Heart left ventricle (tissue), 16 donors: ENCODE data around the gene BCAR1. TPM values are rescaled to one million over a fixed set of nuclear protein-coding genes. Genes with fewer than 3 reads are reported as not detected.

ENCODE experiments used
- ATAC-seq, 4 donors: fragments of 200-7000 bp; cut with Tn5 transposase; one replicate each; pipeline ENCODE4 v1.9.1; 2020 to 2022; ENCODE audit warnings: moderate library complexity in 4 of 4, mild to moderate bottlenecking in 3 of 4, moderate number of reproducible peaks in 1 of 4
- DNase-seq, 5 donors: peaks; one replicate each; pipeline ENCODE4 v3.0.0-alpha.2; 2020
- H3K27ac ChIP-seq, 12 donors: fragments of 200-600 bp; sonication (generic) in 4 of 12; one replicate each; pipeline versions ENCODE4 v1.5.0 to v1.8.0; 2016 to 2022; ENCODE audit warnings: mild to moderate bottlenecking in 2 of 12
- H3K27me3 ChIP-seq, 9 donors: fragments of 200-600 bp; sonication (generic) in 2 of 9; one replicate each; pipeline versions ENCODE4 v1.5.1 to v1.8.0; 2016 to 2022; ENCODE audit warnings: mild to moderate bottlenecking in 3 of 9
- H3K36me3 ChIP-seq, 9 donors: fragments of 200-600 bp; sonication (generic) in 2 of 9; one replicate each; pipeline versions ENCODE4 v1.5.0 to v1.8.0; 2018 to 2022; ENCODE audit warnings: mild to moderate bottlenecking in 2 of 9
- H3K4me1 ChIP-seq, 12 donors: fragments of 200-600 bp; sonication (generic) in 4 of 12; one replicate each; pipeline versions ENCODE4 v1.5.0 to v1.8.0; 2016 to 2022; ENCODE audit warnings: mild to moderate bottlenecking in 3 of 12
- H3K4me3 ChIP-seq, 12 donors: fragments of 200-600 bp; sonication (generic) in 4 of 12; one replicate each; pipeline versions ENCODE4 v1.5.0 to v1.8.0; 2017 to 2022; ENCODE audit warnings: mild to moderate bottlenecking in 9 of 12, moderate library complexity in 4 of 12
- H3K9me3 ChIP-seq, 12 donors: fragments of 200-600 bp; sonication (generic) in 4 of 12; one replicate each; pipeline versions ENCODE4 v1.5.0 to v1.8.0; 2016 to 2022; ENCODE audit warnings: mild to moderate bottlenecking in 1 of 12
- CTCF ChIP-seq, 12 donors: fragments of 200-600 bp; sonication (generic) in 4 of 12; IDR thresholded peaks; one replicate each; pipeline versions ENCODE4 v1.5.0 to v1.8.0; 2018 to 2022; ENCODE audit warnings: antibody characterized with exemption in 12 of 12, mild to moderate bottlenecking in 5 of 12
- POLR2A ChIP-seq, 2 donors: fragments of 450-650 bp; IDR thresholded peaks; one replicate each; pipeline ENCODE4 v1.6.1; 2017; ENCODE audit warnings: antibody characterized with exemption in 2 of 2, mild to moderate bottlenecking in 2 of 2, moderate library complexity in 2 of 2
- WGBS, 4 donors: extraction: QIAGEN DNeasy Blood & Tissue Kit in 2 of 4; methylation state at CpG; one replicate each; pipeline versions ENCODE4 v1.1.5 to v1.1.7; 2013 to 2018; 5-methylcytosine and 5-hydroxymethylcytosine counted together
- intact Hi-C, 10 donors: fragments of 100-400 bp; cut with DNase I; formaldehyde crosslinking; loops; one replicate each; pipeline versions ENCODE4 v1.11.1 to v1.14.2; 2022
- polyA plus RNA-seq, 2 donors: library from polyadenylated mRNA; stranded (reverse); fragments of 200-250 nt; gene quantifications; one replicate each; pipeline ENCODE4 v1.2.3, GENCODE V29; 2013
- total RNA-seq, 9 donors: library from RNA; depleted of rRNA in 2 of 9; stranded (reverse); fragments of >200 nt in 2 of 9; fragmentation: NEBNext Ultra II Directional in 3 of 9; extraction: Animal tissue kit (Norgen Biotek cat#: 25700) in 3 of 9; gene quantifications; one replicate each; pipeline versions ENCODE4 v1.1.0 to v1.2.4, GENCODE V29; 2016 to 2023
- donor health status: ischemic (EF 13 %, LVEDD 7.1; RV severe dilation, severe dysfunction).
- donor health status: healthy with polysubstance abuse.
- donor health status: DM: no; HTN: yes; CAD: no.
- donor health status: DM: no; HTN: no; CAD: no.
- donor health status: ischemic (EF 25% LVEDD 6.9; RV normal size, moderate dysfunction).
- donor health status: ischemic (EF 25% LVEDD 5.7; RV mildly dilated, moderate dysfunction).
- donor health status: healthy.
- donor health status: DM: yes; HTN: yes; CAD: no.
- donor health status: ischemic (EF 35%, LVEDD 5.7; RV mildly dilated, moderate dysfunction).
- donor health status: nonischemic (EF 11% LVEDD 7.7; RV severe dilation, severe dysfunction).
- donor health status: DM: yes; HTN: yes; CAD: no.
- donor health status: PGD.
- donor health status: ischemic (EF 29% LVEDD 5.4; RV normal size, mild dysfunction).
- donor health status: nonischemic (EF 23%, LVEDD 6.1; RV moderate dilation, normal function).

Gene BCAR1
- total and polyA plus RNA-seq, 11 donors: 51.4 to 129 (median 72.0) TPM

- Histone ChIP-seq H3K27ac (peak overlapping the region in 6 of 12 donors; percentile 11 to 96 (median 80)), H3K9me3 (no peaks in the 10 kb centered on the region), H3K27me3 (peaks cover 0 to 18% (median 0%) of the 10 kb centered on the region in 9 donors), H3K4me1 (peaks cover 43 to 98% (median 84%) of the 10 kb centered on the region in 12 donors), H3K36me3 (peaks cover 0 to 5% (median 0%) of the 10 kb centered on the region in 9 donors), H3K4me3 (no peak overlapping the region)
- WGBS, 4 donors: 69 to 75% (median 71%) methylated on average over 21 of the region's 21 CpGs
- intact Hi-C loops: loop anchor here in 2 of 10 donors (10.0 kb wide), 1 partner anchor 47 kb away; no protein-coding TSS in a partner anchor
- no peak for TF ChIP-seq POLR2A (IDR thresholded peaks at IDR 0.05)
- no peak for TF ChIP-seq CTCF (IDR thresholded peaks at IDR 0.05)
- no peak for DNase-seq
- no peak for ATAC-seq
These were observed 6.7 kb upstream of the BCAR1 start for GRCh38 chr16:75257886-75258806.

GRCh38 chr16:75256696-75257343, 5.4 kb upstream of the BCAR1 start:
- WGBS, 4 donors: 33 to 42% (median 38%) methylated on average over 10 to 14 of the region's 14 CpGs
- DNase-seq (peak in 3 of 5 donors; percentile 52 to 63 (median 56)), ATAC-seq (peak in 3 of 4 donors; percentile 43 to 62 (median 49))

GRCh38 chr16:75256059-75256571, 4.7 kb upstream of the BCAR1 start:
- peak in 3 of 5 donors; percentile 56 to 67 (median 64) for DNase-seq
- no peaks in the 10 kb centered on the region for H3K36me3 ChIP-seq
- no peaks in the 10 kb centered on the region for H3K9me3 ChIP-seq
- TF ChIP-seq POLR2A (IDR thresholded peaks at IDR 0.05) (no peak), CTCF (IDR thresholded peaks at IDR 0.05) (peak in 3 of 12 donors; percentile 34 to 45 (median 36))
- peak overlapping the region; percentile 29 to 98 (median 84) for H3K27ac ChIP-seq
- H3K27me3 ChIP-seq: peaks cover 0 to 32% (median 0%) of the 10 kb centered on the region in 9 donors
- H3K4me1 ChIP-seq: peaks cover 30 to 93% (median 79%) of the 10 kb centered on the region in 12 donors
- ATAC-seq: peak in 3 of 4 donors; percentile 13 to 43 (median 32)
- WGBS, 4 donors: 46 to 60% (median 55%) methylated on average over 10 to 12 of the region's 12 CpGs
- intact Hi-C loops: loop anchor here in 2 of 10 donors (10.0 kb wide), 1 partner anchor 49 kb away; no protein-coding TSS in a partner anchor
- H3K4me3 ChIP-seq: peak overlapping the region in 3 of 12 donors; percentile 1 to 16 (median 12)

More at GRCh38 chr16:75256696-75257343, 5.4 kb upstream of the BCAR1 start:
- Histone ChIP-seq H3K4me1 (peaks cover 36 to 98% (median 83%) of the 10 kb centered on the region in 12 donors), H3K4me3 (peak overlapping the region in 4 of 12 donors; percentile 1 to 16 (median 7)), H3K27ac (peak overlapping the region; percentile 29 to 98 (median 84)), H3K27me3 (peaks cover 0 to 27% (median 0%) of the 10 kb centered on the region in 9 donors), H3K9me3 (no peaks in the 10 kb centered on the region), H3K36me3 (no peaks in the 10 kb centered on the region)
- TF ChIP-seq CTCF (IDR thresholded peaks at IDR 0.05): no peak
- no peak for TF ChIP-seq POLR2A (IDR thresholded peaks at IDR 0.05)
- intact Hi-C loops: loop anchor here in 2 of 10 donors (10.0 kb wide), 1 partner anchor 48 kb away; no protein-coding TSS in a partner anchor
